ENCODE measurements around the gene TPM4. TPM values are rescaled to one million over a fixed set of nuclear protein-coding genes. Genes with fewer than 3 reads are reported as not detected.

The TPM4 gene
- total RNA-seq, 2 experiments from 2014 or later = 592 to 611 TPM

- Mint-ChIP-seq H3K27me3 (no peaks in the 10 kb centered on the region), H3K4me1 (peaks cover 74% of the 10 kb centered on the region), H3K9me3 (peaks cover 2% of the 10 kb centered on the region), H3K36me3 (ENCODE audit: low read depth) (peaks cover 34% of the 10 kb centered on the region), H3K4me3 (peak within 1 kb of the TSS; percentile 99), H3K27ac (peak within 1 kb of the TSS; percentile 100)
- CTCF ChIA-PET = interaction anchor here (1.0 to 3.9 kb wide), 15 partner anchors 18 to 243 kb away, joined by 3 to 16 read pairs (median 5); partner anchors contain the start of genes AP1M1 and FAM32A
- POLR2A ChIA-PET = interaction anchor here (0.6 to 5.2 kb wide), 27 partner anchors 10 to 933 kb away, joined by 3 to 39 read pairs (median 7); partner anchors contain the start of genes AP1M1, CHERP, FAM32A and KLF2
- DNase-seq = peak; percentile 91
Observed at GRCh38 chr19:16143399-16144215, 67.3 kb downstream of the TPM4 start, which contains the start of gene HSH2D. HSH2D (plus strand) TSS chr19:16143685; CDS start chr19:16148751, 5,066 bp downstream.

DNA sequence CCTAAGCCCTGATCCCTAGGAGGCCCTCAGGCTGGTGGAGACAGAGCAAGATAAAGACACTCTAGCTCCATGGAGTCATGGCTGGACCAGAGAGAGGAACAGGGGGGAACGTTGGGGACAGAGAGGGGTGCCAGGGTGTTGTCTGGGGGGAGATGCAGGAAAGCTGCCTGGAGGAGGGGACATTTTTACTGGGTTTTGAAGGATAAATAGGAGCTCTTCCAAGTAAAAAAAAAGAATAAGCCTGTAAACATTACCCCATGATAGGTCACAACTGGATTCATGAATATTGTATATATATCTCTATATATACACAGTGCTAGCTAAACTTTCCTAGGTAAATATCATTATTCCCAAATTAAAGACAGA lies 67.9 kb downstream of the TPM4 start:
- H3K4me3 Mint-ChIP-seq = peak overlapping the region; percentile 99
- peak overlapping the region; percentile 100 for H3K27ac Mint-ChIP-seq
- POLR2A ChIA-PET = interaction anchor here (0.6 to 5.2 kb wide), 26 partner anchors 9 to 932 kb away, joined by 3 to 39 read pairs (median 8); partner anchors contain the start of genes AP1M1, CHERP, FAM32A and RAB8A
- no peak for DNase-seq
- no peaks in the 10 kb centered on the region for H3K27me3 Mint-ChIP-seq
- H3K36me3 Mint-ChIP-seq (ENCODE audit: low read depth) = peaks cover 37% of the 10 kb centered on the region
- peaks cover 2% of the 10 kb centered on the region for H3K9me3 Mint-ChIP-seq
- peaks cover 74% of the 10 kb centered on the region for H3K4me1 Mint-ChIP-seq
- CTCF ChIA-PET = interaction anchor here (0.6 to 3.9 kb wide), 16 partner anchors 18 to 1117 kb away, joined by 3 to 16 read pairs (median 4); partner anchors contain the start of genes AP1M1 and FAM32A

DNA sequence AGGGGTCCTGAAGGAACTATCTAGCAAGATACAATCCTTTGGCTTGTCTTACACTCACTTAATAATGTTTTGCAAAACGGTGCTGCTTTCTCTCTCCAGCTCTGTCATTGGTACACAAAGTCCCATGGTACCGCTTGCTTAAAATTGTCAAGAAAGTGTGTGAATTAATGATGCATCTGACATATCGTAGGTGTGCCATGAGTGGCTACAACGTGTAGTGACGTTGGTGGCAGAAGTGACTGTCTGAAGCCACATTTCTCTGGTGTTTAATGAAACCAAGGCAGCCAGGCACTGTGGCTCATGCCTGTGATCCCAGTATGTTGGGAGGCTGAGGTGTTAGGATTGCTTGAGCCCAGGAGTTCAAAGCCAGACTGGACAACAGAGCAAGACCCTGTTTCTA lies 69.8 kb downstream of the TPM4 start:
- Mint-ChIP-seq H3K27ac (peak overlapping the region; percentile 67), H3K9me3 (peaks cover 2% of the 10 kb centered on the region), H3K4me1 (peaks cover 63% of the 10 kb centered on the region), H3K4me3 (peak overlapping the region; percentile 99), H3K27me3 (no peaks in the 10 kb centered on the region), H3K36me3 (ENCODE audit: low read depth) (peaks cover 54% of the 10 kb centered on the region)
- DNase-seq = no peak
- ChIA-PET POLR2A (interaction anchor here (1.0 to 5.2 kb wide), 6 partner anchors 9 to 68 kb away, joined by 3 to 39 read pairs (median 4); partner anchors contain the start of gene TPM4), CTCF (interaction anchor here (0.7 to 3.9 kb wide), 3 partner anchors 39 to 83 kb away, joined by 3 to 16 read pairs (median 6); partner anchors contain the start of gene FAM32A)

- no peak overlapping the region for H3K4me3 Mint-ChIP-seq
- CTCF ChIA-PET = interaction anchor here (1.2 to 1.7 kb wide), 2 partner anchors 31 to 107 kb away, joined by 3 to 4 read pairs; no protein-coding TSS in a partner anchor
- H3K4me1 Mint-ChIP-seq = peaks cover 56% of the 10 kb centered on the region
- peak overlapping the region; percentile 71 for H3K27ac Mint-ChIP-seq
- POLR2A ChIA-PET = interaction anchor here (0.8 to 2.4 kb wide), 6 partner anchors 9 to 72 kb away, joined by 3 to 10 read pairs (median 4); partner anchors contain the start of genes RAB8A and TPM4
- DNase-seq = no peak
- peaks cover 71% of the 10 kb centered on the region for H3K36me3 Mint-ChIP-seq (ENCODE audit: low read depth)
- H3K9me3 Mint-ChIP-seq = no peaks in the 10 kb centered on the region
- no peaks in the 10 kb centered on the region for H3K27me3 Mint-ChIP-seq
Observed at GRCh38 chr19:16148443-16149229, 72.3 kb downstream of the TPM4 start.

Other genes starting within 250 kb of the TPM4 start
- not detected for gene CYP4F2, start 178.4 kb upstream of the TPM4 start, total RNA-seq
- not detected for gene CYP4F11, start 142.0 kb upstream of the TPM4 start, total RNA-seq
- not detected for gene OR10H4, start 127.5 kb upstream of the TPM4 start, total RNA-seq
- 100 to 1,000 TPM; 141 to 147 TPM for gene RAB8A, start 35.4 kb downstream of the TPM4 start, total RNA-seq
- 100 to 1,000 TPM; 101 to 110 TPM for gene HSH2D, start 67.2 kb downstream of the TPM4 start, total RNA-seq
- not detected for gene CIB3, start 97.0 kb downstream of the TPM4 start, total RNA-seq
- gene FAM32A, start 108.9 kb downstream of the TPM4 start, total RNA-seq = 10 to 100 TPM; 66.0 to 70.8 TPM
- 100 to 1,000 TPM; 131 to 151 TPM for gene AP1M1, start 121.4 kb downstream of the TPM4 start, total RNA-seq
- gene KLF2, start 248.3 kb downstream of the TPM4 start, total RNA-seq = 100 to 1,000 TPM; 410 to 423 TPM

Measured in activated CD4-positive, alpha-beta memory T cell treated with anti-CD3 and anti-CD28 coated beads, Interleukin-2, amount 10 ng/mL, durations not matched to agents 7 days and 5 days (primary cell).